Activated CD8-positive, alpha-beta memory T cell treated with anti-CD3 and anti-CD28 coated beads, Interleukin-2, amount 50 U/mL, for 1 hour (primary cell): ENCODE measurements around the gene POP7.
"Not testable (repeated sequence)": the region's sequence is repeated elsewhere in the genome, so short reads cannot be mapped to it uniquely, and the experiment has no call there.

Source experiments
- DNase-seq: peaks from one replicate; pipeline ENCODE4 v3.0.0-alpha.2; 2020; ENCODE audit errors: extremely low read depth

The POP7 gene

GRCh38 chr7:100691676-100692577 is 14.0 kb upstream of the POP7 start:
- DNase-seq, result peak; percentile 55

- no peak for DNase-seq
These were observed 13.4 kb upstream of the POP7 start for GRCh38 chr7:100692578-100692961.

- no peak for DNase-seq
These were observed 12.4 kb upstream of the POP7 start for GRCh38 chr7:100693312-100694097.

- no peak for DNase-seq
These were observed 11.7 kb upstream of the POP7 start, which contains the start of gene GIGYF1 for GRCh38 chr7:100694098-100694745. Gene GIGYF1, minus strand, starts transcription at chr7:100694250. Its CDS starts 6,012 bp downstream, at chr7:100688238.

- DNase-seq, result no peak
These were observed 9.8 kb upstream of the POP7 start for GRCh38 chr7:100696123-100696521.

GRCh38 chr7:100699018-100699417 is 6.9 kb upstream of the POP7 start:
- no peak for DNase-seq

GRCh38 chr7:100701089-100701488 is 4.8 kb upstream of the POP7 start:
- DNase-seq, result not testable (repeated sequence)

- DNase-seq, result no peak
These were observed 585 bp upstream of the POP7 start for GRCh38 chr7:100705320-100705752.

GRCh38 chr7:100706672-100707311 is 871 bp downstream of the POP7 start:
- DNase-seq, result no peak

- DNase-seq, result no peak
These were observed 2.5 kb downstream of the POP7 start for GRCh38 chr7:100708395-100708794.

GRCh38 chr7:100710452-100710851 is 4.5 kb downstream of the POP7 start:
- no peak for DNase-seq

- no peak for DNase-seq
These were observed 5.4 kb downstream of the POP7 start for GRCh38 chr7:100711369-100711768.

- DNase-seq, result no peak
These were observed 8.8 kb downstream of the POP7 start for GRCh38 chr7:100714725-100715124.

- not testable (repeated sequence) for DNase-seq
These were observed 11.2 kb downstream of the POP7 start for GRCh38 chr7:100717073-100717472.

GRCh38 chr7:100719523-100720278 is 13.8 kb downstream of the POP7 start:
- DNase-seq, result no peak

- no peak for DNase-seq
These were observed 14.4 kb downstream of the POP7 start, which contains the start of gene EPO for GRCh38 chr7:100720279-100720670. Gene EPO, plus strand, starts transcription at chr7:100720468. Its CDS starts 513 bp downstream, at chr7:100720981.

GRCh38 chr7:100720671-100721504 is 15.0 kb downstream of the POP7 start:
- no peak for DNase-seq

- no peak for DNase-seq
These were observed 15.5 kb downstream of the POP7 start for GRCh38 chr7:100721505-100721812.

GRCh38 chr7:100722480-100723212 is 16.7 kb downstream of the POP7 start:
- no peak for DNase-seq
